Measurements from ENCODE around the gene GRIK3.

The GRIK3 gene

GRCh38 chr1:36871146-36871971 lies 163.0 kb downstream of the GRIK3 start:
- DNase-seq: peak; percentile 88

- no peak for DNase-seq
These were observed 164.5 kb downstream of the GRIK3 start for GRCh38 chr1:36869826-36870225.

- no peak for DNase-seq
These were observed 165.3 kb downstream of the GRIK3 start for GRCh38 chr1:36869054-36869453.

- DNase-seq: no peak
These were observed 166.7 kb downstream of the GRIK3 start for GRCh38 chr1:36867575-36867974.

- no peak for DNase-seq
These were observed 168.0 kb downstream of the GRIK3 start for GRCh38 chr1:36866169-36866814.

GRCh38 chr1:36865602-36865900 lies 168.8 kb downstream of the GRIK3 start:
- DNase-seq: no peak

- DNase-seq: no peak
These were observed 169.3 kb downstream of the GRIK3 start for GRCh38 chr1:36864823-36865601.

GRCh38 chr1:36864182-36864822 lies 170.0 kb downstream of the GRIK3 start:
- DNase-seq: no peak

GRCh38 chr1:36863500-36863899 lies 170.8 kb downstream of the GRIK3 start:
- DNase-seq: no peak

GRCh38 chr1:36863061-36863460 lies 171.3 kb downstream of the GRIK3 start:
- DNase-seq: no peak

- DNase-seq: no peak
These were observed 172.9 kb downstream of the GRIK3 start for GRCh38 chr1:36861375-36861774.

- no peak for DNase-seq
These were observed 174.4 kb downstream of the GRIK3 start for GRCh38 chr1:36859926-36860325.

GRCh38 chr1:36858981-36859380 lies 175.3 kb downstream of the GRIK3 start:
- DNase-seq: no peak

- no peak for DNase-seq
These were observed 175.8 kb downstream of the GRIK3 start for GRCh38 chr1:36858553-36858952.

GRCh38 chr1:36857754-36858153 lies 176.6 kb downstream of the GRIK3 start:
- DNase-seq: peak; percentile 78

GRCh38 chr1:36855699-36856494 lies 178.4 kb downstream of the GRIK3 start:
- DNase-seq: peak; percentile 54

GRCh38 chr1:36853638-36854037 lies 180.7 kb downstream of the GRIK3 start:
- no peak for DNase-seq

- DNase-seq: no peak
These were observed 181.7 kb downstream of the GRIK3 start for GRCh38 chr1:36852586-36852985.

- no peak for DNase-seq
These were observed 182.7 kb downstream of the GRIK3 start for GRCh38 chr1:36851595-36851994.

GRCh38 chr1:36851087-36851486 lies 183.2 kb downstream of the GRIK3 start:
- DNase-seq: no peak

GRCh38 chr1:36849956-36850355 lies 184.4 kb downstream of the GRIK3 start:
- DNase-seq: no peak

GRCh38 chr1:36847761-36848160 lies 186.6 kb downstream of the GRIK3 start:
- no peak for DNase-seq

- DNase-seq: no peak
These were observed 187.1 kb downstream of the GRIK3 start for GRCh38 chr1:36847186-36847585.
